ENCODE results near the gene PRR5.

Gene PRR5

DNA sequence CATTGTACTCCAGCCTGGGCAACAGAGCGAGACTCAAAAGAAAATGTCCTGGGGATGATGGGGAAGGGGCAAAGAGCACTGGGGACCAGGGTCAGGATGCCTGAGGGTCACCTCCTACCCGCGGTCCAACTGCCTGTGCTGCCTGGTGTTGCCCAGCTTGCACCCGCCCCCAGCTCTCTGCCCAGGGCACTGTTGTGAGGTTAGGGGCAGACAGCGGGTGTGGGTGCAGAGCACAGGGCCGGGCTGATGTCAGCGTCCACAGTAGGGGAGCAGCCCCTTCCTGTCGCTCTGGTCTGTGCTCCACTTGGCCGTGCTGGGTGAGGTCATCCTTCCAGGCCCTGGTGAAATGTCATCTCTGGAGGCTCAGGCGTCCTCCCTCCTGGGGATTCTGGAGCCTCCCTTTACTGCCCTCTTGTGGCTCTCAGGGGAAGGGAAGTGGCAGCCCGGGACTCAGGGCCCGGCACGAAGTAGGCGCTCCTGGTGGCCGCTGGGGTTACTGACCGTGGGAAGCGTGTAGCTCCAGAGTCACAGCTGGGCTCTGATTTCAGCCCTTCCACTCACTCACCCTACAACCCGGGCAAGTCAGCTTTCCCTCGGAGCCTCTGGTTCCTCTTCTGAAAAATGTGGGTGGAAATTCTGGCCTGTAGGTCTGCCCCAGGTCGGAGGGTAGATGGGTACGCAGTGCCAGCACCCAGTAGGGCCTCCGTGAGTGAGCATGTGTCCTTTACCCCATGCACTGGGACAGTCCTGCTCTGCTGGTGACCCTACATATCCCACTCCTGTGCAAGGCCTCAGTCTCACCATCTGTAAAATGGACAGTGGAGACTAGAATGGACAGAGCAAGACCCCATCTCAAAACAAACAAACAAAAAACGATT is 17.3 kb upstream of the PRR5 start:
- Histone ChIP-seq H3K9ac (ENCODE audit: low read length) (no peak overlapping the region), H3K27ac (ENCODE audit: low read depth, low read length) (no peak overlapping the region), H3K4me3 (ENCODE audit: low read depth, low read length) (no peak overlapping the region), H3K9me3 (ENCODE audit: control insufficient read depth, insufficient read depth, low read depth, low read length) (no peaks in the 10 kb centered on the region), H3K36me3 (ENCODE audit: control insufficient read depth, insufficient read depth, low read length) (no peaks in the 10 kb centered on the region), H3K27me3 (ENCODE audit: control insufficient read depth, insufficient read depth, low read length) (no peaks in the 10 kb centered on the region), H3K4me1 (ENCODE audit: control insufficient read depth, insufficient read depth, low read length) (peaks cover 13% of the 10 kb centered on the region; the same call in 1 of the 2 replicates)

DNA sequence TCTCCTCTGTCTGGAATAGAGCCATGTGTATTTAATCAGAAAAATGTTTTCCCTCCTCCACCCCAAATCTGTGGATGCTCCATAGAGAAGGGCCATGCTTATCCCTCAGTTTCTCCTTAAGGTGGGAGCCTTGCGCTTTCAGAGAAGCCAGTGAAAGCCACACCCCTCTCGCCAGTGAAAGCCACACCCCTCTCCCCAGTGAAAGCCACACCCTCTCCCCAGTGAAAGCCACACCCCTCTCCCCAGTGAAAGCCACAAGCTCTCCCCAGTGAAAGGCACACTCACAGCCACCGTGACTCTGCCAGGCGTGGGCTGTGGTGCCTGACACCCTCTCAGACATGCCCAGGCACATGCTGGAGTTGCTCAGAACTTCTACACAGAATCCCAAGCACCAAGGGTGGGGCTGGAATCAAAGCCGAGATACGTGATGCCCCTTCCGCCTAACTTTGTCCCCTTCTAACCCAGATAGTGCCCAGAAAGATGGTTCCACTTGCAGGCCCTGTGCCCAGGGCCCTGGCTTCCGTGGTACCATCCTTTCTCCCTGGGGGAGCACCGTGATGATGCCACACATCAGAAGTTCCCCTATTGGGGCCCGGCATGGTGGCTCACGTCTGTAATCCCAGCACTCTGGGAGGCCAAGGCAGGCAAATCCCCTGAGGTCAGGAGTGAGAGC is 16.5 kb upstream of the PRR5 start:
- Histone ChIP-seq H3K4me1 (ENCODE audit: control insufficient read depth, insufficient read depth, low read length) (peaks cover 13% of the 10 kb centered on the region; the same call in 1 of the 2 replicates), H3K9me3 (ENCODE audit: control insufficient read depth, insufficient read depth, low read depth, low read length) (no peaks in the 10 kb centered on the region), H3K27me3 (ENCODE audit: control insufficient read depth, insufficient read depth, low read length) (no peaks in the 10 kb centered on the region), H3K4me3 (ENCODE audit: low read depth, low read length) (no peak overlapping the region), H3K9ac (ENCODE audit: low read length) (no peak overlapping the region), H3K36me3 (ENCODE audit: control insufficient read depth, insufficient read depth, low read length) (no peaks in the 10 kb centered on the region), H3K27ac (ENCODE audit: low read depth, low read length) (no peak overlapping the region)

DNA sequence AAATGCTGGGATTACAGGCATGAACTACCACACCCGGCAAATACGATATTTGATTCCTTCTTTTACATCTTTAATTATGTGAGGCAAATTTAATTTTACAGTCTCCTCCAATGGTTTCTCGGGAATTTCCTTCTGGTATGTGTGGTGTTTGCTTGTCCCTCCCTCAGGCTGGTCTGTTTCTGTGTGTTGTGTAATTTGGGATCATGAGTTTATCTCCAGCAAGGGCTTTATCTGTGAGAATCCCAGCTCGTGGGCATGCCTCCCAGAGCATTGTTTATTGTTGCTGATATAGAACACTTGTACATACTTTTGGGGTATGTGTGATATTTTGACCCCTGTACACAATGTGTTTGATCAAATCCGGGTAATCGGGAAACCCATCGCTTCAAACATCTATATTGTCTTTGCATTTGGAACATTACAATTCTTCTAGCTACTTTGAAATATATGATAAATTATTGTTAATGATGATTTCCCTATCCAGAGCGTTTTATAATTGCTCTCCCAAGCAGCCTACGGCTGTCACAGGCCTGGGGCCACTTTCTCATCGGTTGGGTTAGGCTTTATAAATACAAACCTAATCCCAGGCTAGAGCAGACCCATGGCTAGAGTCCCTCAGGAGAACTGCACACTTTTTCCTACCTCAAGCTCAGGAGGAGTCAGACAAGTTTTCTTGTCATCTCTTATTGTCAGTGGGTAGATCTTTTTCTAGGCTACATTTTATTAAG is 15.0 kb upstream of the PRR5 start:
- Histone ChIP-seq H3K27me3 (ENCODE audit: control insufficient read depth, insufficient read depth, low read length) (no peaks in the 10 kb centered on the region), H3K4me1 (ENCODE audit: control insufficient read depth, insufficient read depth, low read length) (peaks cover 13% of the 10 kb centered on the region; the same call in 1 of the 2 replicates), H3K9ac (ENCODE audit: low read length) (no peak overlapping the region), H3K4me3 (ENCODE audit: low read depth, low read length) (no peak overlapping the region), H3K36me3 (ENCODE audit: control insufficient read depth, insufficient read depth, low read length) (no peaks in the 10 kb centered on the region), H3K9me3 (ENCODE audit: control insufficient read depth, insufficient read depth, low read depth, low read length) (no peaks in the 10 kb centered on the region), H3K27ac (ENCODE audit: low read depth, low read length) (no peak overlapping the region)

DNA sequence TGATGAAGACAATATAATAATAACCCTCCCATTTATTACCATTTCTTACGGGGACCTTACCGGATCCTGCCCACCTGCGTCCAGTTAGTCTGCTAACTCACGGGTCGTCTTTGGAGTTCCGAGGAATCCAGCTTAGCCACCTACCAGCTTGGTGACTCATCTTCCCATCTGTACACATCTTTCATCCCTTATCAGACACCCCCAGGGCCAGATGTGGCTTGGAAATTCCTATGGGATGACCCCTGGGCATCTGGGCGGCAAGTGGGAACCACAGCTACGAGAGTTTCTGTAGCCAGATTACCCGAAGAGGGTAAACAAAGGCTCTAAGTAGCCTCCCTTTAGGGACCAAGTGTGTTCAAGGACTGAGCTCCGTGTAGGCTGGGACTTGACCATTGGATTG is 12.8 kb upstream of the PRR5 start:
- no peaks in the 10 kb centered on the region for H3K9me3 ChIP-seq (ENCODE audit: control insufficient read depth, insufficient read depth, low read depth, low read length)
- no peaks in the 10 kb centered on the region for H3K27me3 ChIP-seq (ENCODE audit: control insufficient read depth, insufficient read depth, low read length)
- no peaks in the 10 kb centered on the region for H3K36me3 ChIP-seq (ENCODE audit: control insufficient read depth, insufficient read depth, low read length)
- H3K9ac ChIP-seq (ENCODE audit: low read length) = no peak overlapping the region
- H3K4me1 ChIP-seq (ENCODE audit: control insufficient read depth, insufficient read depth, low read length) = peaks cover 13% of the 10 kb centered on the region; the same call in 1 of the 2 replicates
- no peak overlapping the region for H3K4me3 ChIP-seq (ENCODE audit: low read depth, low read length)
- H3K27ac ChIP-seq (ENCODE audit: low read depth, low read length) = no peak overlapping the region

DNA sequence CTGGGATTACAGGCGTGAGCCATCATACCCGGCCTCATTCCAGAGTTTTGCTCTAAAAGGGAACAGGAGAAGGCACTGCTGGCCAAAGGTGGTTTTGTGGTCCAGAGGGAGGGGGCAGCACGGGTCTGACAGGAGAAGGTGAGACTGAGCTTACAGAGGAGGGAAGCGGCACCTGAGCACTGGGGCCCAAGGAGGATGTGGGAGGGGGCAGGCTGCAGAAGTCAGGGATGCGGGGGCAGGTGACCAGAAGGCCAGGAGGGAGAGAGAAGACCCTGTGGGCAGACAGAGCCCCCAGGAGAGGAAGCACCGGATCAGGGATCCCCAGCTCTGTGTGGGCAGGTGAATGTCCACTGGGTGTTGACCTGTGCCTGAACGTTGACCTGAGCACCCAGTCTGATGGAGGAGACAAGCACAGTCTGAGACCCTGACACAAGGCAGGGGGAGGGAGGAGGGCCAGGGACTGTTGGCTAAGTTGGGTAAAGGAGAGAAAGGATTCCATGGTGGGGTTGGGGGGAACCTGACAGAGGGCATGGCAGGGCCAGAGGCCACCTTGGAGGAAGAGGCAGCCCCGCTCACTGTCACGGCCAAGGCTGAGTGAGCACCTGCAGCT is 12.0 kb upstream of the PRR5 start:
- Histone ChIP-seq H3K9me3 (ENCODE audit: control insufficient read depth, insufficient read depth, low read depth, low read length) (no peaks in the 10 kb centered on the region), H3K9ac (ENCODE audit: low read length) (no peak overlapping the region), H3K27me3 (ENCODE audit: control insufficient read depth, insufficient read depth, low read length) (no peaks in the 10 kb centered on the region), H3K36me3 (ENCODE audit: control insufficient read depth, insufficient read depth, low read length) (no peaks in the 10 kb centered on the region), H3K4me1 (ENCODE audit: control insufficient read depth, insufficient read depth, low read length) (peaks cover 8% of the 10 kb centered on the region; the same call in 1 of the 2 replicates), H3K4me3 (ENCODE audit: low read depth, low read length) (no peak overlapping the region), H3K27ac (ENCODE audit: low read depth, low read length) (no peak overlapping the region)

DNA sequence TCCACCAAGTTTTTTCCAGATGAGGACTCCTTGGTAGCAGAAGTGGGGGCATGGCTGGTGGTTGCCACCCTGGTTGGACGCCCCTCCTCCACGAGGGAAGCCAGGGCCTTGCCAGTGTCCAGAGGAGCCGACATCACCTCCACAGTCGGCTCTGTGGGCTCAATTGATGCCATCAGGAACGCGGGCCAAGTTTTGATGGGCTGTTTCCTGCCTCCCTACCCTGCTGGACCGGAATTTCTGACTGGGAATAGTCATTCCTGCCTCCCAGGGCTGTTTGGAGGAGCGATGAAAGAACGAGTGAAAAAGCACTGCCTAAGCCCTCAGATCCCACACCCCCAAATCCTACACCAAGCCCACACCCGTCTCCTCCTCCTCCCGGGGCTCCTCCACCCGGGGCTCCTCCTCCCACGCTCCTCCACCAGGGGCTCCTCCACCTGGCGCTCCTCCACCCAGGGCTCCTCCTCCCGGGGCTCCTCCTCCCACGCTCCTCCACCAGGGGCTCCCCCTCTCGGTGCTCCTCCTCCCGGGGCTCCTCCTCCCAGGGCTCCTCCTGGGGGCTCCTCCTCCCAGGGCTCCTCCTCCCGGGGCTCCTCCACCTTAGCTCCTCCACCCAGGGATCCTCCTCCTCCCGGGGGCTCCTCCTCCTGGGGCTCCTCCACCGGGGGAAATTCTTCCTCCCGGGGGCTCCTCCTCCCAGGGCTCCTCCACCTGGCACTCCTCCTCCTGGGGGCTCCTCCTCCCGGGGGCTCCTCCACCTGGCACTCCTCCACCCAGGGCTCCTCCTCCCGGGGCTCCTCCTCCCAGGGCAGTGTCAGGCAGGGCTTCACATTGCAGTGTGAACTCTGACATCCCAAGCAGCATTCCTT is 10.0 kb upstream of the PRR5 start:
- Histone ChIP-seq H3K27me3 (ENCODE audit: control insufficient read depth, insufficient read depth, low read length) (no peaks in the 10 kb centered on the region), H3K4me1 (ENCODE audit: control insufficient read depth, insufficient read depth, low read length) (no peaks in the 10 kb centered on the region; the same call in 1 of the 2 replicates), H3K9ac (ENCODE audit: low read length) (no peak overlapping the region), H3K36me3 (ENCODE audit: control insufficient read depth, insufficient read depth, low read length) (no peaks in the 10 kb centered on the region), H3K27ac (ENCODE audit: low read depth, low read length) (no peak overlapping the region), H3K9me3 (ENCODE audit: control insufficient read depth, insufficient read depth, low read depth, low read length) (no peaks in the 10 kb centered on the region), H3K4me3 (ENCODE audit: low read depth, low read length) (no peak overlapping the region)

DNA sequence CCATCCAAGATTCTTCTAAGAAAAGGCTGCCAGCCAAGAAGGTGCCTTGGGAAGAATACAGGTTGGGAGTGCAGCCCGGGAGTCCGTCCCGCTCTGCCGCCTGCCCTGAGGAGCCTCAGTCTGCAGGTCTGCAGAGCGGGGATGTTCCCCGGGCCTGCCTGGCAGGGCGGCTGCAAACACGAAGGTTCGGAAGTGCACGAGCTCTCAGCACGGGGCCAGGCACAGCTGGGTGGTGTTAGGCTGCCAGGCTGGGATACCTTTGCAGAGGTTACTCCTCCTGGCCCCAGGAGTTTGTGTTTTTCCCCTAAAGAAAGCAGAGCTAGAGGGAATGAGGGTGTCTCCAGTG is 9.4 kb upstream of the PRR5 start:
- Histone ChIP-seq H3K4me1 (ENCODE audit: control insufficient read depth, insufficient read depth, low read length) (peaks cover 2% of the 10 kb centered on the region), H3K9ac (ENCODE audit: low read length) (no peak overlapping the region), H3K4me3 (ENCODE audit: low read depth, low read length) (no peak overlapping the region), H3K9me3 (ENCODE audit: control insufficient read depth, insufficient read depth, low read depth, low read length) (no peaks in the 10 kb centered on the region), H3K27me3 (ENCODE audit: control insufficient read depth, insufficient read depth, low read length) (no peaks in the 10 kb centered on the region), H3K36me3 (ENCODE audit: control insufficient read depth, insufficient read depth, low read length) (no peaks in the 10 kb centered on the region), H3K27ac (ENCODE audit: low read depth, low read length) (no peak overlapping the region)

DNA sequence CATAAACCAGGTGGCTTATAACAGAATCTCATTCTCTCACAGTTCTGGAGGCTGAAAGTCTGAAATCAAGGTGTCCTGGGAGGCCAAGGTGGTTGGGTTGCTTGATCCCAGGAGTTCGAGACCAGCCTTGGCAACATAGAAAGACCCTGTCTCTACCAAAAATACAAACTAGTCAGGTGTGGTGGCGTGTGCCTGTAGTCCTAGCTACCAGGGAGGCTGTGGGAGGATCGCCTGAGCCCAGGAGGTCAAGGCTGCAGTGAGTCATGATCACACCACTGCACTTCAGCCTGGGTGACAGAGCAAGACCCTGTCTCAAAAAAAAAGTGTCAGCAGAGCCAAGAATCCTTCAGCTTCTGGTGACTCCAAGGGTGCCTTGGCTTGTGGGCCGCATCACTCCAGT is 8.9 kb upstream of the PRR5 start:
- H3K27me3 ChIP-seq (ENCODE audit: control insufficient read depth, insufficient read depth, low read length) = no peaks in the 10 kb centered on the region
- H3K4me3 ChIP-seq (ENCODE audit: low read depth, low read length) = no peak overlapping the region
- H3K36me3 ChIP-seq (ENCODE audit: control insufficient read depth, insufficient read depth, low read length) = no peaks in the 10 kb centered on the region
- no peak overlapping the region for H3K9ac ChIP-seq (ENCODE audit: low read length)
- no peaks in the 10 kb centered on the region for H3K9me3 ChIP-seq (ENCODE audit: control insufficient read depth, insufficient read depth, low read depth, low read length)
- H3K27ac ChIP-seq (ENCODE audit: low read depth, low read length) = no peak overlapping the region
- peaks cover 4% of the 10 kb centered on the region for H3K4me1 ChIP-seq (ENCODE audit: control insufficient read depth, insufficient read depth, low read length)

DNA sequence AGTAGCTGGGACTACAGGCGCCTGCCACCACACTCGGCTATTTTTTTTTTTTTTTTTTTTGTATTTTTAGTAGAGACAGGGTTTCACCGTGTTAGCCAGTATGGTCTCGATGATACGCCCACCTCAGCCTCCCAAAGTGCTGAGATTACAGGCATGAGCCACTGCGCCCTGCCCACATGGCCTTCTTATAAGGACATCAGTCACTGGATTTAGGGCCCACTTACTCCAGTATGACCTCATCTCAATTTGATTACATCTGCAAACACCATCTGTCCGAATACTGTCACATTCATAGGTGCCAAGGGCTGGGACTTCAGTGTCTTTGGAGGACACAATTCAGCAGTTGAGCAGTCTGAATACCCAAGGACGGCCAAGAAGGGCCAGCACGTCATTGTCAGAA is 8.2 kb upstream of the PRR5 start:
- Histone ChIP-seq H3K4me1 (ENCODE audit: control insufficient read depth, insufficient read depth, low read length) (peaks cover 10% of the 10 kb centered on the region), H3K27me3 (ENCODE audit: control insufficient read depth, insufficient read depth, low read length) (no peaks in the 10 kb centered on the region), H3K4me3 (ENCODE audit: low read depth, low read length) (no peak overlapping the region), H3K27ac (ENCODE audit: low read depth, low read length) (no peak overlapping the region), H3K36me3 (ENCODE audit: control insufficient read depth, insufficient read depth, low read length) (no peaks in the 10 kb centered on the region), H3K9ac (ENCODE audit: low read length) (no peak overlapping the region), H3K9me3 (ENCODE audit: control insufficient read depth, insufficient read depth, low read depth, low read length) (no peaks in the 10 kb centered on the region)

DNA sequence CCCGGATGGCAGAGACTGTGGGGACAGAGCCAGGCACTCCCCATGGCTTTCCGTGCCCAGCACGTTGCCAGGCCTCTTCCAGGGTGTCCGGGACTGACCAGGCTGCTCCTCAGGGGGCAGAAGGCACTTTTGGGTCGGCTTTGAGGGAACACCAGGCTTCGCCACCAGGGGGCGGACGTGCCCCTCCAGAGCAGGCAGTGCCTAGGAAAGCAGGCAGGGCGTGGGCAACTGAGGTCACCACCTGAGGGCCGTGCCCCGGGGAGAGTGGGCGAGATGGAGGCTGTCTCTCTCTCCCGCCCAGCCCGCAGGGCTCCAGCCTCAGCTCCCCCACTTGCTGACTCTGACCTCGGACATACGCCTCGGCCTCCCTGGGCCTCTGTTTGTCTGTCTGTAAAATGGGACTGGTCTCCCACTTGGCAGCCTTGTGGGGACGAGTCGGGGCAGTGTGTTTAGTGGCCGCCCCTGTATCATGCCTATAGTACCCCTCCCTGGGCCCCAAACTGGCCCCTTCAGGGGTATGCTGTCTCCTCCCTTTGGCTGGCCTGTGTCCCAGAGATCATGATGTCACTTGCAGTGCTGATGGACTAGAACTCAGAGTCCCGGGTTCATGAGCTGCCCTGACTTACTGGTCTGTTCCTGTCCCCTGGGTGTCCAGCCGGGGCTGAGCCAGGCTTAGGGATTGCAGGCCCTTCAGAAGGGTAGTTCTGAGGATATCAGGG is 4.4 kb upstream of the PRR5 start:
- no peaks in the 10 kb centered on the region for H3K9me3 ChIP-seq (ENCODE audit: control insufficient read depth, insufficient read depth, low read depth, low read length)
- peaks cover 15% of the 10 kb centered on the region for H3K27me3 ChIP-seq (ENCODE audit: control insufficient read depth, insufficient read depth, low read length)
- no peak overlapping the region for H3K4me3 ChIP-seq (ENCODE audit: low read depth, low read length)
- no peak overlapping the region for H3K27ac ChIP-seq (ENCODE audit: low read depth, low read length)
- H3K36me3 ChIP-seq (ENCODE audit: control insufficient read depth, insufficient read depth, low read length) = no peaks in the 10 kb centered on the region
- no peak overlapping the region for H3K9ac ChIP-seq (ENCODE audit: low read length)
- peaks cover 26% of the 10 kb centered on the region for H3K4me1 ChIP-seq (ENCODE audit: control insufficient read depth, insufficient read depth, low read length)

Measured in HUES6 (cell line).